Stimulated activated CD8-positive, alpha-beta memory T cell treated with anti-CD3 and anti-CD28 coated beads, Interleukin-4, amount 100 ng/mL, for 1 hour (primary cell): ENCODE results near the gene TASOR.
"Not testable (repeated sequence)": the region's sequence is repeated elsewhere in the genome, so short reads cannot be mapped to it uniquely, and the experiment has no call there.

Experiments used
- DNase-seq, 2 donors: peaks; one replicate each; pipeline ENCODE4 v3.0.0-alpha.2; 2020; ENCODE audit warnings: low read depth in 2 of 2, low spot score in 1 of 2

TASOR gene, protein sequence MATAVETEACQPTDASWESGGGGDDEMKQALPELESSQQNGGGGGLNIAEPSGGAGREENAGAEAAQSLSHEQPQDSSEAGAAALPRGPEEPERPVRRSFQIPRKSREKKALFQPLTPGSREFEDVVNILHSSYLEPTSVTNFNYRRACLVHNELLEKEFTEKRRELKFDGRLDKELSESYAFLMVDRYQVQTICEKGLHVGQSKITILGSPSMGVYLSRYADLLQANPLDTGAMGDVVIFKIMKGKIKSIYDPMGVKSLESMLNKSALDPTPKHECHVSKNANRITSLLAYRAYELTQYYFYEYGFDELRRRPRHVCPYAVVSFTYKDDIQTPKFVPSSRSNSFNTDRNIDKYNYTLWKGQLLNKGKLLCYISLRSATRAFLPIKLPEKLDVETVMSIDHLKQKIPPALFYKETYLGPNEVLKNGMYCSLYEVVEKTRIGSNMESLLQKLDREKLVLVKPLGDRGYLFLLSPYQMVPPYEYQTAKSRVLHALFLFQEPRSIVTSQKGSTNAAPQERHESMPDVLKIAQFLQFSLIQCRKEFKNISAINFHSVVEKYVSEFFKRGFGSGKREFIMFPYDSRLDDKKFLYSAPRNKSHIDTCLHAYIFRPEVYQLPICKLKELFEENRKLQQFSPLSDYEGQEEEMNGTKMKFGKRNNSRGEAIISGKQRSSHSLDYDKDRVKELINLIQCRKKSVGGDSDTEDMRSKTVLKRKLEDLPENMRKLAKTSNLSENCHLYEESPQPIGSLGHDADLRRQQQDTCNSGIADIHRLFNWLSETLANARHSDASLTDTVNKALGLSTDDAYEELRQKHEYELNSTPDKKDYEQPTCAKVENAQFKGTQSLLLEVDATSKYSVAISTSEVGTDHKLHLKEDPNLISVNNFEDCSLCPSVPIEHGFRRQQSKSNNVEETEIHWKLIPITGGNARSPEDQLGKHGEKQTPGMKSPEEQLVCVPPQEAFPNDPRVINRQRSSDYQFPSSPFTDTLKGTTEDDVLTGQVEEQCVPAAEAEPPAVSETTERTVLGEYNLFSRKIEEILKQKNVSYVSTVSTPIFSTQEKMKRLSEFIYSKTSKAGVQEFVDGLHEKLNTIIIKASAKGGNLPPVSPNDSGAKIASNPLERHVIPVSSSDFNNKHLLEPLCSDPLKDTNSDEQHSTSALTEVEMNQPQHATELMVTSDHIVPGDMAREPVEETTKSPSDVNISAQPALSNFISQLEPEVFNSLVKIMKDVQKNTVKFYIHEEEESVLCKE (N-terminal part only)

DNA sequence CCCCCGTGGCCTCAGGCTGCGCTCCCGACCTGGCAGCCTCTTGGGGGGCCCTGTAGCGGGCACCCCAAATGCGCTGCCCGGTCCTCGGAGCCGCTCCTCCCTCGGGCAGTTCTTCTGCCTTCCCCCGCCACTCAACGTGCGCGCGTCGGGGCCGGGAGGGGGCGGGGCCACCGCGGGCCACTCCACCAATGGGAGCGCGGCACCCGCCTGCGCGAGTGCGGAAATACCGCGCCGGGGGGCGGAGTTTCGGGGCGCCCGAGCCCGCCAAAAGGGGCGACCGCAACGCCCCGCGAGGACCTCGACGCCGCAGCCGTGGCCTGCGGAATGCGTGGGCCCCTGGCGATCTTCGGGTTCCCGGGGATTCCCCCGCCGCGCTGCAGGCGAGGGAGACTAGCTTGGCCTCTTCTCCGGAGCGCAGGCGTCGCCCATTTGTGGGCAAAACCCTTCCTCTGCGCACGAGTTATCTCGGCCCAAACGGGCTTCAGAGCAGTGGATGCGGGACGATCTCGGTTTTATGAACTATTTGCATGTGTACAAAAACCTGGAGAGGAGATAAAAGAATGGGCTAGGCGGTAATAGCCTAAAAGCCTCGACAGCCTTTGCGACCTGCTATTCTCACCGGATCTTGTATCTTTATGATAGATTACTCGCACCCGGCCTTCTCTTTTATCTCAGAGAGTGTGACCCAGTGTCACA is at the start of gene TASOR:
Gene TASOR, minus strand, starts transcription at position 144 of the 696 bp plus-strand sequence. CDS start 259 bp downstream, outside the sequence.
- DNase-seq = peak; percentile 63 to 77

DNA sequence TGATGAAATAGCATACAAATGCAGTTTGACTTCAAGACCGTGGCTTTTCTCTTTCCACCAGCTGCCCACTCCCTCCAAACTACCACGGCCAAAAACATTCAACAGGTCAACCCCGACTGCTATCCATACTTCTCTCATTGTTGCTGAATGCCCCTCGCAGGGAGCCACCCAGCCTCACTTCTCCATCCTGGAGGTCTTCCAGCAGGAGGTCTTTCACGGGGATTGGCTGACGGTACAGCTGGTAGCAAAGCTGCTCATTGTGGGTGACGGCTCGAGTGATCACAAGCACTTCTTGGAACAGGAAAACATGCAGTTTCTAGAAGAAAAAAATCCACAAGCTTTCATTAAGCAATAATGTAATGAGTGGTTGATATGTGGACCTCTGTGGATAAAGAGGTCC is 49.0 kb upstream of the TASOR start:
- DNase-seq = no peak

DNA sequence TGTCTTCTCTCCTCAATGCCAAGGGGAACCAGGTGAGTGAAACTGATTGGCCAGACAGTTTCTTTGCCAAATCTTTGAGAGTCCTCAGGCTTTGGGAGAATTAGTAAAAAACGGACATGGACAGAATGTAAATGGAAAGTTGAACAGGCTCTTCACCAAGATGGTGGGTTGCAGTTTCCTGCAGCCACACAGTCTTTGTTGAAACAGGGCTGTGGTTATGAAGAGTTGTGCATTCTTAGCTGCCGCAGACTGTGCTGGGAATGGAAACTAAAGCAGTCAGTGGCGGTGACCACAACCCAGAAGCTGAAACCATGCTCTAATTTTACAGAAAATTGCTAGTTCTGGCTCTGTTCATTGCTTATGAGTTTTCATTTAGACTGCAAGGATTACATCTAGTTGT is 42.1 kb upstream of the TASOR start:
- peak; percentile 10 to 40 for DNase-seq

DNA sequence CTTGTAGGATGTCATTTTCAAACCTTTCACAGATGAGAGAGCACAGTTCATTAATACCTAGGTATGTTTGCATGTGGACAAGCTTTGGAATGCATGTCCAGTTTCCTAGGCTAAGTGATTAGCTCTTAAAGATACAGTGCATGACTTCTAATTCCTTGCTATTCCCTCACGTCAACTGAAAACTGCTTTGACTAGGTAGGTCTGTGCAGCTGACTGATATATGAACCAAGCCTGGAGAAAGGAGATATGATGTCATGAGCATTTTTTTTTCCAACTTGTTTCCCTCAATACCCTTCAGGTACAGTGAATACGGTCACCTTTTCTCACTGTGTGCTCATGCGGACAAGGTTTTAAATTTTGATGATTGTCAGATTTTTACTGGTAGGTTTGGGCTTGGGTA is 41.6 kb upstream of the TASOR start:
- no peak for DNase-seq

DNA sequence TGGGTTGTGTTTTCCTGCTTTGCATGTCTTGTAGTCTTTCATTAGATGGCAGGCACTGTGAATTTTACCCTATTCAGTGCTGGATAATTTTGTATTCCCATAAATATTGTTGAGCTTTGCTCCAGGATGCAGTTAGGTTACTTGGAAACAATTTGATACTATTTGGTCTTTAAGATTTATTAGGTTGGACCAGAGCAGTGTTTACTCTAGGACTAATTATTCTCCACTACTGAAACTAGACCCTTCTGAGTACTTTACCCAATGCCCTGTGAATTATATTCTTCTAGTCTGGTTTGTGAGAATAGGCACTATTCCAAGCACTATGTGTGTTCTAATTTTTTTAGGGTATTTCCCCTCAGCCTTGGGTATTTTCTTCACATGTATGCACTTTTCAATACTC is 37.8 kb upstream of the TASOR start:
- DNase-seq = no peak

DNA sequence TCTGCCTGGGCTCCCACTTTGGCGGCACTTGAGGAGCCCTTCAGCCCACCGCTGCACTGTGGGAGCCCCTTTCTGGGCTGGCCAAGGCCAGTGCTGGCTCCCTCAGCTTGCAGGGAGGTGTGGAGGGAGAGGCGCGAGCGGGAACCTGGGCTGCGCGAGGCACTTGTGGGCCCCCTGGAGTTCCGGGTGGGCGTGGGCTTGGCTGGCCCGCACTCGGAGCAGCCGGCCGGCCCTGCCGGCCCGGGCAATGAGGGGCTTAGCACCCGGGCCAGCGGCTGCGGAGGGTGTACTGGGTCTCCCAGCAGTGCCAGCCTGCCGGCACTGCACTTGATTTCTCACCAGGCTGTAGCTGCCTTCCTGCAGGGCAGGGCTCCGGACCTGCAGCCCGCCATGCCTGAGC is 35.7 kb upstream of the TASOR start:
- DNase-seq = not testable (repeated sequence)

DNA sequence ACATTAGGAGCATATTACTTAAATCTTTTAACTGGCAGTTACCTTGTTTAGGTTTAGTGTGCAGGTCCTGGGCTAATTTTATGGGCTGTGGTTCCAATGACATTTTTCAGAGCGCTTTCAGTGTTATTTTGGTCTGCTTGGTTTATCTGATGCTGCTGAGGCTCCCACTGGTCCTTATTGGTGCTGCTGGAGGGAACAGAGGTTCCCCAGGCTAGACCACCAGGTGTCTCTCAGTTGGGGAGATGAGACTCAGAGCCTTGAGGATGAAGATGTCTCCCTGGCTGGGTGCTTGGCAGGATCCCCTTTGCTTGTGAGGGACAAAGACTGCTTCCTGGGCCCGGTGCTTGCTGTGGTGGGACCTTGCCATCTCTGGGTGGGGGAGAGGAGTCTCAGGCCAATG is 28.3 kb upstream of the TASOR start:
- no peak for DNase-seq

DNA sequence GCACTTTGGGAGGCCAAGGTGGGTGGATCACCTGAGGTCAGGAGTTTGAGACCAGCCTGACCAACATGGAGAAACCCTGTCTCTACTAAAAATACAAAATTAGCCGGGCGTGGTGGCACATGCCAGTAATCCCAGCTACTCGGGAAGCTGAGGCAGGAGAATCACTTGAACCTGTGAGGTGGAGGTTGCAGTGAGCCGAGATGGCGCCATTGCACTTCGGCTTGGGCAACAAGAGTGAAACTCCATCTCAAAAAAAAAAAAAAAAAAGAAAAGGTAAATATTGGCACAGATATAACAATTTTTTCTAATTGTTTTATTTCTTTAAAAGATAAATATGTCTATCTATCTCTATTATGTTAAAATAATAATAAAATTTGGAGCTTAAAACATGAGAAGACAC is 24.3 kb upstream of the TASOR start:
- DNase-seq = not testable (repeated sequence)

DNA sequence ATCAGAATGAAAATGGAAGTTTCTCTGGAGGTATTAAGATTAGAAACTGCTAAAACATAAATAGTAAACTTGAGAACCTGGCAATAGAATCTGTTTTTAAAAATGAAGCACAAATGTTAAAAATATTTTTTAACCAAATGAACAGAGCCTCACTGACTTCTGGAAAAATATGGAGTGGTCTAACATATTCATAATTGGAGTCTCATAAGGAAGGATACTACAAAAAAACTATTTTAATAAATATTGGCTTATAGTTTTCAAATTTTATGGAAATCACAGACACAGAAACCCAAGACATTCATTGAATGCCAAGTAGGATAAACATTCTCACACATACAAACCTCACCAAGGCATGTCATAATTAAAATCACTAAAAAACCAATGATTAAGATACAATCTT is 23.6 kb upstream of the TASOR start:
- DNase-seq = no peak

DNA sequence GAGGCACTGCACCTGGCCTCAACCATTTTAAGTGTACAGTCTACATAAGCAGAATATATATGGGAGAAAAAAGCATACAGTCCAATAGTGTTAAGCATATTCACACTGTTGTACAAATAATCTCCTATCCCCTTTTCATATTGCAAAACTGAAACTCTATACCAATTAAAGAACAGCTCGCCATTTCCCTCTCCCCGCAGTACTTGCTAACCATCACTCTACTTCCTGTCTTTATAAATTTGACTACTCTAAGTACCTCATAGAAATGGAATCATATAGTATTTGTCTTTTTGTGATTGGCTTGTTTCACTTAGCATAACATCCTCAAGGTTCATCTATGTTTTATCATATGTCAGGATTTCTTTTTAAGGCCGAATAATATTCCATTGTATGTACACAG is 21.6 kb upstream of the TASOR start:
- no peak for DNase-seq

DNA sequence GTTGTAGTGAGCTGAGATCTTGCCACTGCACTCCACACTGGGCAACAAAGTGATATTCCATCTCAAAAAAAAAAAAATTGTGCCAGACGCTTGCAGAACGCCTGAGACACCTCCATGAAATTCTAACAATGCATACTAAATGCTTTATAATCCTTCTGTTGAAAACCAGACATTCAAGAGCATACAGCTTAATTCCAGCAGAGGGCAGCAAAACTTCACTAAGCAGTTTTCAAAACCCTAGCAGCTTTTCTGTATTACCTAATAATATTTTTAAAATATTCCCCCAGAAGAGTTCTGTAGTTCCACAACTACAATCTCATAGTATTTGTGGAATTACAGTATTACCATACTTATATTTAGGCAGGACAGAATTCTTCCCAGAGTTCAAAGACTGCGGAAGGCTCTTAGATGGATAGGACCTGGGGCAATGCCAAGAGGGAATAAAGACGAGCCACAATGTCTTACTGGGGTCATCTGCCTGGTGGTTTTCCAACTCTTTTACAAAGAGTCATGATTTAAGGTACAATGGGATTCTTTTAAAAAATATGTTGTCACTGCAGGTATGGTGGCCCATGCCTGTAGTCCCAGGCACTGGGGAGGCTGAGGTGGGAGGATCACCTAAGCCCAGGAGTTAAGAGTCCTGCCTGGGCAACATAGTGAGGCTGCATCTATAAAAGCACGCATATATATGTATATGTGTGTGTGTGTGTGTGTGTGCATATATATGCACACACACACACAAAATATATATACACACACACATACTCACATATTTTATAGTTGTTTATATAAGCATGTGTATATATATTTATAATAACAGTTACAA is 19.6 kb upstream of the TASOR start:
- no peak for DNase-seq

DNA sequence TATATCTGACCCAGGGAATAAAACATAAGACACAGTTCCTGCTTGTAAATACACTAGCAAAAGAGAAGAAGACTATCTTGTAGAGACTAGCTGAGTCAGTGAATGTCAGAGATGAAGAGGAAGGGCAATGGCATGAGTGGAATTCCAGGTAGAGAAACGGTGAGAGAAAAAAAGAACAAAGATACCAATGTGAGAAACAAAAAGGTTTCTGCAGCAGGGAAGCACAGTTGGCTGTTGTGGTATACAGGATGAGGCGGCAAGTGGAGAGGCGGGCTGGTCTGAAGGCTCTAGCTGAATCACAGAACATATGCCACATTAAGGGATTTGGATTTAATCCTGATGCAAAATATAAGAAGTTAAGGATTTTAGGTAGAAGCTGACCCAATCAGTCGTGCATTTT is 17.1 kb upstream of the TASOR start:
- no peak for DNase-seq

DNA sequence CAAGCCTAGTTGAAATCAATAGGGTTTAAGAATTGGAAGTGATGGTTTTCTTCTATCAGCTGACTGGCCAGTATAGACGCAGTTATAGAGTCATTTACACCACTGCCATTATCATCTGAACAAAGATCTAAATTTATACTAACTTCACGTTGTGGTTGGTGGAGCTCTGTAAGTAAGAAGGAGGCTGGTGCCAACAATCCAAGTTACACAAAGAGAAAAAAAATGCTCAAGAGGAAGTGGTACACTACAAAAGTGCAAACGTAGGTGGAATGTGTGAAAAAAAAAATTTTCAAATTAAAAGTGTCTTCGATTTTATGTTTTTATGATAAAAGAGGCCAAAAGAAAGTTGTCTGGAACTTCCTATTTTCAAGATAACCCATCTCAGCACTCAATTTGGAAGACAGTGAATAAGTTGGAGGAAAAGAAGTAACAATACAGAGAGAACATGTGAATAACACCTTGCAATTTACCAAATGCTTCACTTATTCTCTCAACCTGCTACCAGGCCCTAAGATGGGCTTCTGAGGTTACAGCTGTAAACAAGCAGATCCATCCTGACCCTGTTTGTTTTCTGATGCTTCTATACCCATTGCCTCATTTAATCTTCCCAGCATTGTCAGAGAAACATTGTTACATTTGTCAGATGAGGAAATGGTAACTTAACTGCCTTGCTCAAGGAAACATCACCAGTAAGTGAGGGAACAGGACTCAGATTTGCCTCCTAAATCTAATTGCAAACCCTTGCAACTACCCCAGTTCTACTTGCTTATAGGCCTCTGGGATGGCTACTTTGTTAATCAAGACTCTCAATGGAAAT is 12.0 kb upstream of the TASOR start:
- no peak for DNase-seq

DNA sequence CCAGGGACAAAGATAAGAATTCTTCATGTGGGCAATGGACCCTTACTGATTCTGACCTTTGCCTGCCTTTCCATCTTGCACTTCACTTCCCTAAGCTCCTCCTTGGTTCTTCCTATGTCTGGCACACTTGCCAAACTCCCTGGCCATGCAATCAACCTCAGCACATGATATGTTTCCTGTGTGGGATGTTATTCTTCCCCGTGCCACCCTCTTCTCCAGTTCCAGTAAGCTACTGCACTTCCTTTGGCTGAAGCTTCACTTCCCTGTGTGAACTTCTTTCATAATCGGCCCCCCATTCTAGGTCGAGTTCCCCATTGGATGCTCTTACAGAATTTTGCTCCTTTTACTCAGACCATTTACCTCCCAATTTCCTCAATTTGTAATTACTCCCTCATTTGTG is 10.7 kb upstream of the TASOR start:
- no peak for DNase-seq

DNA sequence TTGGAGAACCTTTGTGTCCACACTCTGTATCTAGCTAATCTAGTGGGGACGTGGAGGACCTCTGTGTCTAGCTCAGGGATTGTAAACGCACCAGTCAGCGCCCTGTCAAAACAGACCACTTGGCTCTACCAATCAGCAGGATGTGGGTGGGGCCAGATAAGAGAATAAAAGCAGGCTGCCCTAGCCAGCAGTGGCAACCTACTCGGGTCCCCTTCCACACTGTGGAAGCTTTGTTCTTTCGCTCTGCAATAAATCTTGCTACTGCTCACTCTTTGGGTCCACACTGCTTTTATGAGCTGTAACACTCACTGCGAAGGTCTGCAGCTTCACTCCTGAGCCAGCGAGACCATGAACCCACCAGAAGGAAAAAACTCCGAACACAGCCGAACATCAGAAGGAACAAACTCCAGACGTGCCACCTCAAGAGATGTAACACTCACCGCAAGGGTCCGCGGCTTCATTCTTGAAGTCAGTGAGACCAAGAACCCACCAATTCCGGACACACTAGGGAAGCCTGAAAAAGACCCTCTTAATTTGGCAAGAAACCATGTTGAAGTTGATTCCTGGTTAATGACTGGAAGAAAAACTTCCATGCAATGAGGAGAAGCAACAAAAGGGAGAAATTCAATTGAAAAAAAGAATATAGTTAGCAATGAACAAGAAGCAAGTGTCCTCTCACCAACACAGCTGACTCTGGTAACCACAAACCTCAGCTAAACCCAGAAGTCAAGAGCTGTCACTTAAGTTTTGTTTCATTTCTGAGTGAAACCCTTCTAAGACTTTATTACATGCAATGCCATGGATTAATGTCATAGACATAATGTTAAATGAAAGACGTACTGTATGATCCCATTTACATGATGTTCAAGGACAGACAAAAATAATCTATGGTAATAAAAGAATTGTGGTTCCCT is 9.7 kb upstream of the TASOR start:
- not testable (repeated sequence) for DNase-seq

DNA sequence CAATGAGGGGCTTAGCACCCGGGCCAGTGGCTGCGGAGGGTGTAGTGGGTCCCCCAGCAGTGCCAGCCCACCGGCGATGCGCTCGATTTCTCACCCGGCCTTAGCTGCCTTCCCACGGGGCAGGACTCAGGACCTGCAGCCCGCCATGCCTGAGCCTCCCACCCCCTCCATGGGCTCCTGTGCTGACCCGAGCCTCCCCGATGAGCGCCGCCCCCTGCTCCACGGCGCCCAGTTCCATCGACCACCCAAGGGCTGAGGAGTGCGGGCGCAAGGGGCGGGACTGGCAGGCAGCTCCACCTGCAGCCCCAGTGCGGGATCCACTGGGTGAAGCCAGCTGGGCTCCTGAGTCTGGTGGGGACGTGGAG is 8.9 kb upstream of the TASOR start:
- DNase-seq = not testable (repeated sequence)

DNA sequence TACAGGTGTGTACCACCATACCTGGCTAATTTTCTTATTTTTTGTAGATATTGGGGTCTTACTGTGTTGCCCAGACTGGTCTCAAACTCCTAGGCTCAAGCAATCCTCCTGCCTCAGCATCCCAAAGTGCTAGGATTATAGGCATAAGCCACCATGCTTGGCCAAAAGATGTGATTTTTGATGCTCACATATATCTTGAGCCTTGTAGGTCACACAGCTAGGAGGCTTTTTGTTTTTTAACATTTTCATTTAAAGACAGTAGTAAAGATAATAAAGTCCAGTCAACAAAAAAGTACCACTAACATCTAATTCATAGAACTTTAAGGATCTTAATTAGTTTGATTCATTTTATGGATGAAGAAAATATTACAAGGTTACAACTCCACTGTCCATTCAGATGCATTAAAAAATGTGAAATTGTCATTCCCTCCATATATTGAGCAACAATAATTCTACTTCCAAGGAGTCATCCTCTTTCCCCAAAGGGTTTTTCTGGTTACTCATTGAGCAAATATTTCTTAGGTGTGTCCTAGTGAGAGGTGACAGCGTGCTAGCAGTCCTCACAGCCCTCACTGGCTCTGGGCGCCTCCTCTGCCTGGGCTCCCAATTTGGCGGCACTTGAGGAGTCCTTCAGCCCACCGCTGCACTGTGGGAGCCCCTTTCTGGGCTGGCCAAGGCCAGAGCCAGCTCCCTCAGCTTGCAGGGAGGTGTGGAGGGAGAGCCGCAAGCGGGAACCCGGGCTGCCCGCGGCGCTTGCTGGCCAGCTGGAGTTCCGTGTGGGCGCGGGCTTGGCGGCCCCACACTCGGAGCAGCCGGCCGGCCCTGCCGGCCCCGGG is 8.3 kb upstream of the TASOR start:
- DNase-seq = no peak
